GM12878 (cell line): ENCODE measurements around the gene RRAGD. TPM values are rescaled to one million over a fixed set of nuclear protein-coding genes. Genes with fewer than 3 reads are reported as not detected.

Experiments
- ASH2L ChIP-seq: fragments of 300-600, 200-600 bp; sonication (generic); IDR thresholded peaks from 2 replicates; pipeline ENCODE4 v1.6.1; 2017; ENCODE audit warnings: low read depth, mild to moderate bottlenecking, borderline replicate concordance
- CREB1 ChIP-seq: IDR thresholded peaks from 2 replicates; pipeline ENCODE4 v1.6.1; 2012; ENCODE audit warnings: low read depth, mild to moderate bottlenecking, inconsistent platforms
- IRF5 ChIP-seq: fragments of 450-650 bp; IDR thresholded peaks from 2 replicates; pipeline ENCODE4 v1.6.1; 2017; ENCODE audit warnings: borderline replicate concordance
- JUND ChIP-seq: IDR thresholded peaks from 2 replicates; pipeline ENCODE4 v1.6.1; 2012; ENCODE audit warnings: low read depth, mild to moderate bottlenecking, low read length, improper control_type of control experiment, moderate library complexity
- MEF2B ChIP-seq: fragments of 450-650 bp; IDR thresholded peaks from 2 replicates; pipeline ENCODE4 v1.6.1; 2018; ENCODE audit warnings: mild to moderate bottlenecking, moderate library complexity; ENCODE audit not compliant: partially characterized antibody, poor library complexity, severe bottlenecking
- MLLT1 ChIP-seq: fragments of 450-650 bp; IDR thresholded peaks from 2 replicates; pipeline ENCODE4 v1.6.1; 2016; ENCODE audit warnings: mild to moderate bottlenecking
- NFXL1 ChIP-seq: fragments of 450-650 bp; IDR thresholded peaks from 2 replicates; pipeline ENCODE4 v1.6.1; 2017; ENCODE audit warnings: antibody characterized with exemption, mild to moderate bottlenecking, borderline replicate concordance
- RB1 ChIP-seq: fragments of 450-650 bp; formaldehyde crosslinking; IDR thresholded peaks from 2 replicates; pipeline ENCODE4 v1.6.1; 2017; ENCODE audit warnings: mild to moderate bottlenecking, borderline replicate concordance
- SMARCA5 ChIP-seq: fragments of 450-650 bp; IDR thresholded peaks from 2 replicates; pipeline ENCODE4 v1.6.1; 2017; ENCODE audit warnings: mild to moderate bottlenecking
- TCF3 ChIP-seq: IDR thresholded peaks from 2 replicates; pipeline ENCODE4 v1.6.1; 2012; ENCODE audit warnings: low read depth, mild to moderate bottlenecking, low read length, borderline replicate concordance; ENCODE audit not compliant: insufficient read depth
- YY1 ChIP-seq: IDR thresholded peaks from 2 replicates; pipeline ENCODE4 v1.6.1; 2011; ENCODE audit warnings: low read depth, mild to moderate bottlenecking, low read length
- ZBED1 ChIP-seq: IDR thresholded peaks from 2 replicates; pipeline ENCODE4 v1.6.1; 2016; ENCODE audit warnings: borderline replicate concordance
- ZBTB4 ChIP-seq: fragments of 450-650 bp; formaldehyde crosslinking; IDR thresholded peaks from 2 replicates; pipeline ENCODE4 v1.4.0; 2022; ENCODE audit warnings: mild to moderate bottlenecking, moderate library complexity
- polyA plus RNA-seq, 11 experiments: library from polyadenylated mRNA; depleted of rRNA in 4 of 11; unstranded in 6 of 11; stranded (reverse) in 5 of 11; fragments of >200 nt; fragmentation: Nextera tagmentation in 4 of 11; fragmentation: Illumina TruSeq in 1 of 11; extraction: Ambion mirVana in 4 of 11; extraction: Trizol in 1 of 11; gene quantifications; 1 replicate in 1 of 11; 2 replicates in 10 of 11; pipeline versions ENCODE4 v1.2.1 to v1.2.3, GENCODE V29; 2011 to 2016; ENCODE audit warnings: inconsistent platforms in 2 of 11, missing spikeins in 2 of 11, low read depth in 1 of 11
- total RNA-seq, 4 experiments: library from RNA; depleted of rRNA in 3 of 4; stranded (reverse); fragments of >200 nt in 3 of 4; fragmentation: Illumina TruSeq in 1 of 4; extraction: Trizol in 1 of 4; gene quantifications; 2 replicates each; pipeline versions ENCODE4 v1.2.1 to v1.2.3, GENCODE V29; 2013 to 2021

The RRAGD gene
- total and polyA plus RNA-seq, 10 of the 15 experiments (the other 5 are each of a cell fraction or from before 2014, with no cell fraction given) = 4.6 to 17.4 (median 8.5) TPM

GRCh38 chr6:89328976-89329375 is 83.1 kb downstream of the RRAGD start (continued):
- TF ChIP-seq IRF5 = no peak
- no peak for TF ChIP-seq YY1
- TF ChIP-seq SMARCA5 = no peak
- no peak for TF ChIP-seq CREB1
- TF ChIP-seq ZBTB4 = no peak
- TF ChIP-seq NFXL1 = no peak
- TF ChIP-seq ZBED1 = no peak
- TF ChIP-seq MLLT1 = no peak
- no peak for TF ChIP-seq RB1
- no peak for TF ChIP-seq JUND
- no peak for TF ChIP-seq MEF2B
- no peak for TF ChIP-seq ASH2L
- no peak for TF ChIP-seq TCF3
